Suprapubic skin (tissue), 4 donors: ENCODE results near the gene SHISA4. TPM values are rescaled to one million over a fixed set of nuclear protein-coding genes. Genes with fewer than 3 reads are reported as not detected.

Experiments used
- DNase-seq, 2 donors: peaks; one replicate each; pipeline ENCODE4 v3.0.0-alpha.2; 2019; ENCODE audit warnings: low spot score in 2 of 2
- H3K27ac ChIP-seq: fragments of 200-600 bp; sonication (generic); one replicate; pipeline ENCODE4 v1.5.1; 2019
- H3K27me3 ChIP-seq: fragments of 200-600 bp; sonication (generic); one replicate; pipeline ENCODE4 v1.5.1; 2019
- H3K36me3 ChIP-seq: fragments of 200-600 bp; sonication (generic); one replicate; pipeline ENCODE4 v1.5.1; 2019
- H3K4me1 ChIP-seq: fragments of 200-600 bp; sonication (generic); one replicate; pipeline ENCODE4 v1.5.1; 2019
- H3K4me3 ChIP-seq: fragments of 200-600 bp; sonication (generic); one replicate; pipeline ENCODE4 v1.5.1; 2019; ENCODE audit warnings: mild to moderate bottlenecking
- H3K9me3 ChIP-seq: fragments of 200-600 bp; sonication (generic); one replicate; pipeline ENCODE4 v1.5.1; 2019
- CTCF ChIP-seq, 2 donors: fragments of 200-600 bp in 1 of 2; fragments of 450-650 bp in 1 of 2; sonication (generic) in 1 of 2; IDR thresholded peaks; one replicate each; pipeline ENCODE4 v1.5.1; 2016 to 2019; ENCODE audit warnings: antibody characterized with exemption in 2 of 2, mild to moderate bottlenecking in 1 of 2, moderate library complexity in 1 of 2
- EP300 ChIP-seq: sonication (generic); formaldehyde crosslinking; IDR thresholded peaks from one replicate; pipeline ENCODE4 v1.6.1; 2017; ENCODE audit warnings: antibody characterized with exemption
- POLR2A ChIP-seq, 2 donors: fragments of 450-650 bp; IDR thresholded peaks; one replicate each; pipeline ENCODE4 v1.6.1; 2017; ENCODE audit warnings: antibody characterized with exemption in 2 of 2, mild to moderate bottlenecking in 2 of 2, moderate library complexity in 2 of 2
- POLR2AphosphoS5 ChIP-seq, 3 donors: sonication (generic); formaldehyde crosslinking; IDR thresholded peaks; one replicate each; pipeline ENCODE4 v1.6.1; 2017; ENCODE audit warnings: antibody characterized with exemption in 3 of 3
- WGBS: methylation state at CpG from one replicate; pipeline ENCODE4 v1.1.5; 2018; 5-methylcytosine and 5-hydroxymethylcytosine counted together
- total RNA-seq, 4 donors: library from RNA; depleted of rRNA; stranded (reverse); fragments of >200 nt; gene quantifications; one replicate each; pipeline ENCODE4 v1.1.0, GENCODE V29; 2016

Gene SHISA4
- total RNA-seq, 4 donors from 2014 or later = 5.3 to 19.4 (median 6.7) TPM

DNA sequence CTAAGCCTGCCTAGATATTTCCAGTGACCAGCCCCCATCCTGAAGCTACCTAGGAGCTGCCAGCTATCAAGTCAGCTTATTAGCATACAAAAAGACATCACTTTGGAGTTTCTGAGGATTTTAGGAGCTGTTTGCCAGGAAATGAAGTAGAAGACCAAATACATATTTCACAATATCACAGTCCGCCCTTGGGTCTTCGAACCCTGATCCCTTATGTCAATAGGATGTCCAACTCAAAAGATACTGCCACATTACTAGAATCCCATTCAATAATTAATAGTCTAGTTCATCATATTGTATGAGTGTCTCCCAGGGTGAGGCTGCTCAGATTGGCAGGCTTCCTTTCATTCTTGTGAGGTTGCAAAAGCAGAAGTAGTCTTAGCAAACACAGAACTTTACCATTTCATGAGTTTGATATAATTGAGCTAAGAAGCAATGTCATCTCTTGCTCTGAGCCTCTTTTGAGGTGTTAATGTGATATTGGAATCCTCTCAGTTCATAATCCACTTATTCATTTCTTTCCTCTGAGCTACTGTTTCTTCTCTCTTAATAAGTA is 46.1 kb upstream of the SHISA4 start:
- Histone ChIP-seq H3K36me3 (peaks cover 4% of the 10 kb centered on the region), H3K27me3 (no peaks in the 10 kb centered on the region), H3K4me3 (no peak overlapping the region), H3K27ac (no peak overlapping the region), H3K4me1 (peaks cover 4% of the 10 kb centered on the region), H3K9me3 (no peaks in the 10 kb centered on the region)
- 87% methylated on average over 2 of the region's 2 CpGs for WGBS
- TF ChIP-seq CTCF (IDR thresholded peaks at IDR 0.05) (no peak), POLR2A (IDR thresholded peaks at IDR 0.05) (no peak), POLR2AphosphoS5 (IDR thresholded peaks at IDR 0.05) (no peak), EP300 (no peak)
- DNase-seq = no peak

DNA sequence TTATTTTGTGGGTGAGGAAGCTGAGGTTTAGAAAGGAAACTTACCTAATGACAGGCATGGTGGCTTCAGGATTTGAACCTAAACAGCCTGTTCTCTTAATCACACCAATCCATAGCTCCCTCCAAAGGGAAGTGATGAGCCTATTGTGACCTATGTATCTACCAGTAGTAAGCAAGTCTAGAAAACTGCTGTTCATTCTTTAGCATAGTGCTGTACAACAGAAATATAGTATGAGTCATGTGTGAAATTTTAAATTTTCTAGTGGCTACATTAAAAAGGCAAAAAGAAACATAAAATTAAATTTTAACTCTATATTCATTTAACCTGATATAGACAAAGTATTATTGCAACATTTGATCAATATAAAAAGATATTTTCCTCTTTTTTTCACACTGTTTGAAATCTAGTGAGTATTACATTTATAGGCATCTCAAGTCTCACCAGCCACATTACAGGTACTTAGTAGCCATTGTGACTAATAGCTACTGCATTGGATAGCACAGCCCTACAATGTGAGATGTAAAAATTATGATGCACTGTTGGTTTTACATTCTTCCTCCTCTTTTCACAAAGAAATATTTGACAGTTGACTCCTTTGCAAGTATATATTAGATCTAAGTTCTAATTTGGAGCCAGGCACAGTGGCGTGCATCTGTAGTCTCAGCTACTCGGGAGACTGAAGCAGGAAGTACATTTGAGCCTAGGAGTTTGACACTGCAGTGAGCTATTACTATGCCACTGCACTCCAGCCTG is 43.2 kb upstream of the SHISA4 start:
- H3K27me3 ChIP-seq = no peaks in the 10 kb centered on the region
- peaks cover 28% of the 10 kb centered on the region for H3K36me3 ChIP-seq
- no peak for DNase-seq
- no peaks in the 10 kb centered on the region for H3K9me3 ChIP-seq
- H3K4me1 ChIP-seq = peaks cover 7% of the 10 kb centered on the region
- no peak overlapping the region for H3K27ac ChIP-seq
- no peak overlapping the region for H3K4me3 ChIP-seq
- 74% methylated on average over 2 of the region's 2 CpGs for WGBS
- TF ChIP-seq EP300 (no peak), POLR2A (IDR thresholded peaks at IDR 0.05) (no peak), POLR2AphosphoS5 (IDR thresholded peaks at IDR 0.05) (no peak), CTCF (IDR thresholded peaks at IDR 0.05) (no peak)

- H3K27ac ChIP-seq = no peak overlapping the region
- DNase-seq = no peak
- peaks cover 7% of the 10 kb centered on the region for H3K4me1 ChIP-seq
- H3K9me3 ChIP-seq = no peaks in the 10 kb centered on the region
- H3K36me3 ChIP-seq = peaks cover 42% of the 10 kb centered on the region
- H3K4me3 ChIP-seq = no peak overlapping the region
- TF ChIP-seq CTCF (IDR thresholded peaks at IDR 0.05) = no peak
- no peak for TF ChIP-seq POLR2AphosphoS5 (IDR thresholded peaks at IDR 0.05)
- no peak for TF ChIP-seq EP300
- no peak for TF ChIP-seq POLR2A (IDR thresholded peaks at IDR 0.05)
- 34% methylated on average over 1 of the region's 1 CpG for WGBS
- H3K27me3 ChIP-seq = no peaks in the 10 kb centered on the region
These were observed 41.5 kb upstream of the SHISA4 start for GRCh38 chr1:201847150-201847549.

- H3K27me3 ChIP-seq = no peaks in the 10 kb centered on the region
- no peak overlapping the region for H3K4me3 ChIP-seq
- WGBS = 92% methylated on average over 6 of the region's 6 CpGs
- H3K4me1 ChIP-seq = peaks cover 7% of the 10 kb centered on the region
- H3K27ac ChIP-seq = no peak overlapping the region
- H3K36me3 ChIP-seq = peaks cover 53% of the 10 kb centered on the region
- DNase-seq = no peak
- H3K9me3 ChIP-seq = no peaks in the 10 kb centered on the region
- TF ChIP-seq POLR2AphosphoS5 (IDR thresholded peaks at IDR 0.05) (no peak), EP300 (no peak), CTCF (IDR thresholded peaks at IDR 0.05) (no peak), POLR2A (IDR thresholded peaks at IDR 0.05) (no peak)
These were observed 40.5 kb upstream of the SHISA4 start for GRCh38 chr1:201848230-201848629.

DNA sequence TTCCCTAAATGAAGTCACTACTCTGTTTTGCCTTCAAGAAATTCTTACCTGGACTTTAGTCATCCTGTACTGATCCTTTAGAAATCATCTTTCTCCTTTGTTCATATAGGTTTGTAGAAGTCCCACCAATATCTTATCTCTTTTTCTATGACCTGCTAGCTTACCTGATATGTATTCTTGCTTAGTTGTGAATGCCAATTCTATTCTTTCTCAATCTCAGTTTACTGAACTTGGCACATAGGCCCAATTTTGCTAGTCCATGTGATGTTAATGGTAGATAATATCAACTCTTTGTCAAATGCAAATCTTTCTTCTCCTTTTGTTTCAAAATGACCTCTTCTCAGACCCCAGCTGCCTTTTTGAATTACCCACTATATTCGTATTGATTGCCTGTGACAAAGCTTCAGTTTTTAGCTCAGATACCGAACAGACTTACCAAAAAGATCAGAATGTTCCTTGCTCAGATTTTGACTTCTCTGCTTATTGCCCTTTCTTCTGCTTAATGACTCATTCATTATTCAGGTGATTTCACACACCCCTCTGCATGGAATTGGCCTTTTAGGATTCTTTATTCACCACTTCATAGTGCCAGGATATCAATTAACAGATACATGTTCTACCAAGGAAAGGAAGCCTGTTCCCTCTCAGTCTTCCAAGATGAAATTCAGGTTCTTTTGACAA is 39.2 kb upstream of the SHISA4 start:
- WGBS = 80% methylated on average over 2 of the region's 2 CpGs
- H3K36me3 ChIP-seq = peaks cover 66% of the 10 kb centered on the region
- H3K27me3 ChIP-seq = no peaks in the 10 kb centered on the region
- no peak overlapping the region for H3K27ac ChIP-seq
- H3K9me3 ChIP-seq = no peaks in the 10 kb centered on the region
- TF ChIP-seq POLR2AphosphoS5 (IDR thresholded peaks at IDR 0.05) (no peak), POLR2A (IDR thresholded peaks at IDR 0.05) (no peak)
- H3K4me3 ChIP-seq = no peak overlapping the region
- DNase-seq = no peak
- H3K4me1 ChIP-seq = peaks cover 7% of the 10 kb centered on the region
